DND-41 (cell line): Measurements from ENCODE around the gene KRTAP10-9.
"Not testable (repeated sequence)": the region's sequence is repeated elsewhere in the genome, so short reads cannot be mapped to it uniquely, and the experiment has no call there.

ENCODE experiments used
- ATAC-seq: fragments of 200-7000 bp; cut with Tn5 transposase; 3 replicates; pipeline ENCODE4 v1.9.1; 2021; ENCODE audit warnings: low read depth; ENCODE audit not compliant: insufficient read depth
- DNase-seq: peaks from one replicate; pipeline ENCODE4 v3.0.0-alpha.2; 2020
- H2AFZ ChIP-seq: 2 replicates; pipeline ENCODE4 v1.6.0; 2012; ENCODE audit warnings: low read depth, low read length
- H3K27ac ChIP-seq: 2 replicates; pipeline ENCODE4 v1.5.1; 2012; ENCODE audit warnings: low read length, inconsistent platforms
- H3K27me3 ChIP-seq: fragments of 200-600 bp; sonication (generic); 2 replicates; pipeline ENCODE4 v1.6.0; 2012; ENCODE audit warnings: low read length, mild to moderate bottlenecking, inconsistent platforms; ENCODE audit not compliant: insufficient read depth, poor library complexity
- H3K36me3 ChIP-seq: 2 replicates; pipeline ENCODE4 v1.5.1; 2012; ENCODE audit warnings: low read length, inconsistent platforms; ENCODE audit not compliant: insufficient read depth
- H3K4me1 ChIP-seq: 2 replicates; pipeline ENCODE4 v1.5.1; 2012; ENCODE audit warnings: mild to moderate bottlenecking, low read length; ENCODE audit not compliant: insufficient read depth
- H3K4me2 ChIP-seq: 2 replicates; pipeline ENCODE4 v1.6.0; 2012; ENCODE audit warnings: mild to moderate bottlenecking, moderate library complexity, low read length, inconsistent platforms; ENCODE audit not compliant: insufficient read depth
- H3K4me3 ChIP-seq, 2 experiments: fragments of 200-600 bp in 1 of 2; shearing (Covaris generic) in 1 of 2; 2 replicates each; pipeline ENCODE4 v1.5.1; 2012 to 2016; ENCODE audit warnings: inconsistent platforms in 2 of 2, low read length in 2 of 2, mild to moderate bottlenecking in 2 of 2, low read depth in 1 of 2, moderate library complexity in 1 of 2
- H3K79me2 ChIP-seq: 2 replicates; pipeline ENCODE4 v1.6.0; 2012; ENCODE audit warnings: low read length, inconsistent platforms; ENCODE audit not compliant: insufficient read depth
- H3K9ac ChIP-seq: 2 replicates; pipeline ENCODE4 v1.6.0; 2012; ENCODE audit warnings: low read depth, mild to moderate bottlenecking, inconsistent platforms, low read length, moderate library complexity
- H3K9me3 ChIP-seq: 2 replicates; pipeline ENCODE4 v1.5.1; 2012; ENCODE audit warnings: low read length, moderate library complexity, mild to moderate bottlenecking, inconsistent platforms; ENCODE audit not compliant: insufficient read depth, severe bottlenecking
- H4K20me1 ChIP-seq: 2 replicates; pipeline ENCODE4 v1.6.0; 2012; ENCODE audit warnings: low read length; ENCODE audit not compliant: insufficient read depth
- CTCF ChIP-seq: IDR thresholded peaks from 2 replicates; pipeline ENCODE4 v1.5.1; 2012; ENCODE audit warnings: borderline replicate concordance, low read length, moderate library complexity, mild to moderate bottlenecking; ENCODE audit not compliant: poor library complexity, severe bottlenecking; ENCODE audit errors: extremely low read depth
- EZH2 ChIP-seq: IDR thresholded peaks from 3 replicates; pipeline ENCODE4 v1.6.1; 2012; ENCODE audit warnings: borderline replicate concordance, low read depth, mild to moderate bottlenecking, moderate library complexity, low read length, inconsistent platforms; ENCODE audit not compliant: severe bottlenecking

The KRTAP10-9 gene

GRCh38 chr21:44636209-44637017 is 9.5 kb downstream of the KRTAP10-9 start:
- no peaks in the 10 kb centered on the region for H3K36me3 ChIP-seq
- H3K4me1 ChIP-seq = no peaks in the 10 kb centered on the region
- no peak for ATAC-seq
- H3K9ac ChIP-seq = no peak overlapping the region
- TF ChIP-seq EZH2 = no peak
- no peak for TF ChIP-seq CTCF
- H3K4me3 ChIP-seq = no peak overlapping the region
- DNase-seq = no peak
- H2AFZ ChIP-seq = no peak overlapping the region
- H3K4me2 ChIP-seq = no peak overlapping the region
- no peak overlapping the region for H3K27ac ChIP-seq
- no peaks in the 10 kb centered on the region for H3K27me3 ChIP-seq
- H3K79me2 ChIP-seq = no peaks in the 10 kb centered on the region
- H4K20me1 ChIP-seq = no peaks in the 10 kb centered on the region
- H3K9me3 ChIP-seq = no peaks in the 10 kb centered on the region

- no peak for DNase-seq
- no peaks in the 10 kb centered on the region for H3K79me2 ChIP-seq
- no peaks in the 10 kb centered on the region for H3K36me3 ChIP-seq
- H4K20me1 ChIP-seq = no peaks in the 10 kb centered on the region
- H3K9ac ChIP-seq = no peak within 1 kb of the TSS
- H3K4me2 ChIP-seq = no peak within 1 kb of the TSS
- no peaks in the 10 kb centered on the region for H3K27me3 ChIP-seq
- H2AFZ ChIP-seq = no peak within 1 kb of the TSS
- H3K27ac ChIP-seq = no peak within 1 kb of the TSS
- TF ChIP-seq CTCF (no peak), EZH2 (no peak)
- no peaks in the 10 kb centered on the region for H3K9me3 ChIP-seq
- no peak within 1 kb of the TSS for H3K4me3 ChIP-seq
- no peak for ATAC-seq
- H3K4me1 ChIP-seq = no peaks in the 10 kb centered on the region
Measured at GRCh38 chr21:44637018-44637850, 10.3 kb downstream of the KRTAP10-9 start, which contains the start of gene KRTAP10-10. Gene KRTAP10-10, plus strand, starts transcription at chr21:44637356. Its CDS starts 62 bp downstream, at chr21:44637418.

GRCh38 chr21:44637851-44638348 is 11.0 kb downstream of the KRTAP10-9 start:
- H3K27me3 ChIP-seq, H3K4me1 ChIP-seq, H3K36me3 ChIP-seq, H4K20me1 ChIP-seq, H2AFZ ChIP-seq, H3K79me2 ChIP-seq, DNase-seq, H3K4me3 ChIP-seq, H3K9ac ChIP-seq, H3K27ac ChIP-seq, H3K9me3 ChIP-seq, H3K4me2 ChIP-seq, ATAC-seq: not testable (repeated sequence)

- not testable (repeated sequence) for ATAC-seq, H3K4me1 ChIP-seq, H3K9ac ChIP-seq, H3K9me3 ChIP-seq, H3K4me2 ChIP-seq, H2AFZ ChIP-seq, H3K4me3 ChIP-seq, H4K20me1 ChIP-seq, H3K27ac ChIP-seq, H3K36me3 ChIP-seq, DNase-seq, H3K27me3 ChIP-seq, H3K79me2 ChIP-seq
Measured at GRCh38 chr21:44638506-44639330, 11.8 kb downstream of the KRTAP10-9 start.
